HEK293 (cell line): Measurements from ENCODE around the gene TRPC4AP.

Experiments used
- CTCF ChIA-PET: fragments of 350-600 bp; formaldehyde crosslinking; extraction: SDS; loops from one replicate; lab custom pipeline; 2021; ENCODE audit warnings: antibody characterized with exemption; lab: Yijun Ruan, JAX
- POLR2A ChIA-PET: fragments of 300-600 bp; formaldehyde crosslinking; extraction: SDS; loops from one replicate; lab custom pipeline; 2020; ENCODE audit warnings: antibody characterized with exemption, inconsistent platforms; lab: Yijun Ruan, JAX
- H3K27ac ChIP-seq: fragments of 200-500 bp; sonication (Bioruptor generic); 2 replicates; pipeline ENCODE4 v1.5.1; 2014; ENCODE audit warnings: low read depth, low read length, control low read depth, inconsistent platforms; ENCODE audit errors: extremely low read depth
- H3K36me3 ChIP-seq, 2 experiments: fragments of 200-500 bp in 1 of 2; sonication (Bioruptor generic) in 1 of 2; 1 replicate in 1 of 2; 2 replicates in 1 of 2; pipeline ENCODE4 v1.5.1; 2014 to 2017; ENCODE audit warnings: inconsistent platforms in 2 of 2, low read length in 2 of 2; ENCODE audit not compliant: control insufficient read depth in 2 of 2, insufficient read depth in 1 of 2
- H3K4me1 ChIP-seq: fragments of 200-500 bp; sonication (Bioruptor generic); 2 replicates; pipeline ENCODE4 v1.5.1; 2014; ENCODE audit warnings: mild to moderate bottlenecking, low read length, inconsistent platforms; ENCODE audit not compliant: control insufficient read depth, insufficient read depth
- H3K4me3 ChIP-seq: 2 replicates; pipeline ENCODE4 v1.5.1; 2011; ENCODE audit warnings: low read depth, mild to moderate bottlenecking, control low read depth, low read length, moderate library complexity
- H3K9me3 ChIP-seq: fragments of 200-500 bp; sonication (Bioruptor generic); 2 replicates; pipeline ENCODE4 v1.5.1; 2014; ENCODE audit warnings: low read depth, low read length, inconsistent platforms; ENCODE audit not compliant: control insufficient read depth, insufficient read depth
- BCL11A ChIP-seq: fragments of 450-650 bp; formaldehyde crosslinking; IDR thresholded peaks from 2 replicates; pipeline ENCODE4 v1.5.1; 2016; ENCODE audit warnings: low read depth, missing biosample characterization, missing genetic modification characterization
- PRDM10 ChIP-seq: fragments of 450-650 bp; formaldehyde crosslinking; IDR thresholded peaks from 2 replicates; pipeline ENCODE4 v1.5.1; 2016; ENCODE audit warnings: missing biosample characterization, missing genetic modification characterization
- REPIN1 ChIP-seq: fragments of 450-650 bp; formaldehyde crosslinking; IDR thresholded peaks from 2 replicates; pipeline ENCODE4 v1.5.1; 2017; ENCODE audit warnings: missing biosample characterization, missing genetic modification characterization, low read depth
- ZIC2 ChIP-seq: fragments of 450-650 bp; formaldehyde crosslinking; IDR thresholded peaks from 2 replicates; pipeline ENCODE4 v1.5.1; 2016; ENCODE audit warnings: missing biosample characterization, missing genetic modification characterization
- ZNF155 ChIP-seq: fragments of 450-650 bp; formaldehyde crosslinking; IDR thresholded peaks from 2 replicates; pipeline ENCODE4 v1.5.1; 2016; ENCODE audit warnings: missing biosample characterization, missing genetic modification characterization
- ZNF214 ChIP-seq: fragments of 450-650 bp; formaldehyde crosslinking; IDR thresholded peaks from 2 replicates; pipeline ENCODE4 v1.5.1; 2017; ENCODE audit warnings: missing biosample characterization, mild to moderate bottlenecking, missing genetic modification characterization, borderline replicate concordance
- ZNF23 ChIP-seq: fragments of 450-650 bp; formaldehyde crosslinking; IDR thresholded peaks from 2 replicates; pipeline ENCODE4 v1.5.1; 2016; ENCODE audit warnings: missing biosample characterization, missing genetic modification characterization, borderline replicate concordance
- ZNF335 ChIP-seq: fragments of 450-650 bp; formaldehyde crosslinking; conservative IDR thresholded peaks from 2 replicates; pipeline ENCODE4 v1.5.1; 2016; ENCODE audit warnings: missing biosample characterization, missing genetic modification characterization
- ZNF354C ChIP-seq: fragments of 450-650 bp; formaldehyde crosslinking; IDR thresholded peaks from 2 replicates; pipeline ENCODE4 v1.5.1; 2016; ENCODE audit warnings: missing biosample characterization, missing genetic modification characterization, low read depth, borderline replicate concordance
- ZNF37A ChIP-seq: fragments of 450-650 bp; IDR thresholded peaks from 2 replicates; pipeline ENCODE4 v1.5.1; 2018; ENCODE audit warnings: missing biosample characterization, missing genetic modification characterization
- ZNF433 ChIP-seq: fragments of 450-650 bp; formaldehyde crosslinking; IDR thresholded peaks from 2 replicates; pipeline ENCODE4 v1.5.1; 2016; ENCODE audit warnings: missing biosample characterization, missing genetic modification characterization, low read depth
- ZNF473 ChIP-seq: fragments of 450-650 bp; formaldehyde crosslinking; IDR thresholded peaks from 2 replicates; pipeline ENCODE4 v1.5.1; 2017; ENCODE audit warnings: missing biosample characterization, missing genetic modification characterization
- ZNF560 ChIP-seq: fragments of 450-650 bp; formaldehyde crosslinking; IDR thresholded peaks from 2 replicates; pipeline ENCODE4 v1.5.1; 2017; ENCODE audit warnings: missing biosample characterization, missing genetic modification characterization, borderline replicate concordance
- ZNF571 ChIP-seq: fragments of 450-650 bp; formaldehyde crosslinking; IDR thresholded peaks from 2 replicates; pipeline ENCODE4 v1.5.0; 2017; ENCODE audit warnings: missing biosample characterization, missing genetic modification characterization
- ZNF610 ChIP-seq: fragments of 450-650 bp; formaldehyde crosslinking; IDR thresholded peaks from 2 replicates; pipeline ENCODE4 v1.5.1; 2016; ENCODE audit warnings: missing biosample characterization, missing genetic modification characterization, borderline replicate concordance
- ZNF645 ChIP-seq: fragments of 450-650 bp; formaldehyde crosslinking; IDR thresholded peaks from 2 replicates; pipeline ENCODE4; 2016; ENCODE audit warnings: missing biosample characterization, missing genetic modification characterization
- ZNF658 ChIP-seq: fragments of 450-650 bp; formaldehyde crosslinking; IDR thresholded peaks from 2 replicates; pipeline ENCODE4; 2016; ENCODE audit warnings: missing biosample characterization, missing genetic modification characterization
- ZNF670 ChIP-seq: fragments of 450-650 bp; formaldehyde crosslinking; IDR thresholded peaks from 2 replicates; pipeline ENCODE4 v1.5.1; 2016; ENCODE audit warnings: missing biosample characterization, missing genetic modification characterization, low read depth
- ZNF785 ChIP-seq: fragments of 450-650 bp; formaldehyde crosslinking; IDR thresholded peaks from 2 replicates; pipeline ENCODE4 v1.5.1; 2016; ENCODE audit warnings: missing biosample characterization, missing genetic modification characterization
- ZXDB ChIP-seq: fragments of 450-650 bp; formaldehyde crosslinking; IDR thresholded peaks from 2 replicates; pipeline ENCODE4 v1.5.1; 2016; ENCODE audit warnings: missing biosample characterization, missing genetic modification characterization

The TRPC4AP gene

GRCh38 chr20:35042268-35042667, 50.3 kb downstream of the TRPC4AP start:
- ChIA-PET CTCF (interaction anchor here (0.6 to 0.7 kb wide), 2 partner anchors 11 to 464 kb away, joined by 3 to 5 read pairs; no protein-coding TSS in a partner anchor), POLR2A (no interaction called here)
- TF ChIP-seq ZNF670 (no peak), REPIN1 (tag by site-specific recombination) (no peak), ZNF658 (tag by site-specific recombination) (no peak), ZNF155 (tag by site-specific recombination) (no peak), ZIC2 (tag by site-specific recombination) (no peak), ZNF645 (tag by site-specific recombination) (no peak), BCL11A (tag by site-specific recombination) (no peak), ZNF785 (tag by site-specific recombination) (no peak)
- Histone ChIP-seq H3K4me3 (no peak overlapping the region), H3K9me3 (no peaks in the 10 kb centered on the region), H3K4me1 (no peaks in the 10 kb centered on the region), H3K36me3 (peaks cover 11 to 49% of the 10 kb centered on the region in 2 experiments; a peak in 2 of 3 replicates), H3K27ac (no peak overlapping the region)

- no peaks in the 10 kb centered on the region for H3K9me3 ChIP-seq
- H3K27ac ChIP-seq: no peak overlapping the region
- H3K4me3 ChIP-seq: no peak overlapping the region
- peaks cover 11 to 43% of the 10 kb centered on the region in 2 experiments for H3K36me3 ChIP-seq
- no peaks in the 10 kb centered on the region for H3K4me1 ChIP-seq
- ChIA-PET CTCF (interaction anchor here (0.7 kb wide), 1 partner anchor 1915 kb away, joined by 5 read pairs; no protein-coding TSS in a partner anchor), POLR2A (no interaction called here)
- TF ChIP-seq ZXDB (tag by site-specific recombination): no peak
Observed at GRCh38 chr20:35040646-35041045, 52.0 kb downstream of the TRPC4AP start.

GRCh38 chr20:35039846-35040489, 52.6 kb downstream of the TRPC4AP start:
- TF ChIP-seq ZNF354C (tag by site-specific recombination) (no peak), ZNF610 (no peak), ZNF433 (no peak), PRDM10 (tag by site-specific recombination) (peak; percentile 85)
- Histone ChIP-seq H3K9me3 (no peaks in the 10 kb centered on the region), H3K27ac (no peak overlapping the region), H3K4me1 (no peaks in the 10 kb centered on the region), H3K4me3 (no peak overlapping the region), H3K36me3 (peaks cover 11 to 48% of the 10 kb centered on the region in 2 experiments)
- CTCF ChIA-PET: interaction anchor here (0.7 kb wide), 1 partner anchor 357 kb away, joined by 3 read pairs; no protein-coding TSS in a partner anchor
- POLR2A ChIA-PET: no interaction called here

GRCh38 chr20:35039146-35039545, 53.5 kb downstream of the TRPC4AP start:
- H3K36me3 ChIP-seq: peaks cover 8 to 49% of the 10 kb centered on the region in 2 experiments

More at GRCh38 chr20:35039146-35039545, 53.5 kb downstream of the TRPC4AP start:
- H3K4me3 ChIP-seq: no peak overlapping the region
- ChIA-PET POLR2A (no interaction called here), CTCF (interaction anchor here (0.7 to 0.8 kb wide), 2 partner anchors 8 to 356 kb away, joined by 3 read pairs; no protein-coding TSS in a partner anchor)
- H3K4me1 ChIP-seq: no peaks in the 10 kb centered on the region
- TF ChIP-seq ZNF335 (tag by site-specific recombination): no peak
- TF ChIP-seq ZNF571 (tag by site-specific recombination): no peak
- TF ChIP-seq ZNF37A (tag by site-specific recombination): no peak
- TF ChIP-seq ZNF560: no peak
- TF ChIP-seq ZNF23: no peak
- TF ChIP-seq ZNF473 (tag by site-specific recombination): no peak
- TF ChIP-seq ZNF214: no peak
- no peak overlapping the region for H3K27ac ChIP-seq
- no peaks in the 10 kb centered on the region for H3K9me3 ChIP-seq
